ENCODE measurements around the gene KXD1.

The KXD1 gene

DNA sequence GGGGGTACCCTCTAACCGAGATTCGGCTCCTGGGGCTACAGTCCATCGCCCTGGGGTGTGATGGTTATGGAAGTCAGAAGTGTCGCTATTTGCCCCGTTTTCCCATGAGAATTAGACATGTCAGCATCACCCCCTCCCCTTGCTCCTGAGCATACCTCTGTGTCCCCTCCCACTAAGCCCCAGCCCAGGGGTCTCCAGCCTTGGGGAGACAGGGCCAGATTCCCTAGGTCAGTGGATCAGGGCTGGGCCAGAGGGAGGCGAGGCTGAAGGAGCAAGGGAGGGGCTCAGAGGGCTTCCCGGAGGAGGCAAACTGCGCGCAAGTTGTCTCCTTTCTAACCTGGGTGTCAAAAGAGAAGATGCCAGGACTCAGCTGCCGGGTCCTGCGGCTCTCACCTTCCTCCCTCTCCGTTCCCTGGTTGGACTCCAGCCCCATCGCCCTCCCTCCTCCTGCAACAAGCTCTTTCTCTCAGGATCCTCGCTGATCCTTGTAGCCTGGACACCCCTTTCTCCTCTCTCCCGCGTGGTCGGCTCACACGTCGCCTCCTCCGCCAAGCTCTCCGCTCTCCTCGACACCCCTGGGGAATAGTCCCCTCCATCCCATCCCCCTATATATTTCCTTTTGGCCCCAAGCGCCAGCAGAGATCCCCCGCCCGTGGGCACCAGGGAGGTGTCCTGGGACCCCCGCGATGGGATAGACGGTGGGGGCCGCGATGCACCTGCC lies 54.5 kb downstream of the KXD1 start:
- Mint-ChIP-seq H3K27ac (no peak overlapping the region), H3K9me3 (no peaks in the 10 kb centered on the region), H3K36me3 (peaks cover 2% of the 10 kb centered on the region), H3K4me3 (peak overlapping the region; percentile 60), H3K4me1 (peaks cover 15% of the 10 kb centered on the region), H3K27me3 (peaks cover 99% of the 10 kb centered on the region)
- CTCF ChIA-PET: interaction anchor here (1.0 kb wide), 1 partner anchor 17 kb away, joined by 3 read pairs; no protein-coding TSS in a partner anchor
- no peak for DNase-seq

DNA sequence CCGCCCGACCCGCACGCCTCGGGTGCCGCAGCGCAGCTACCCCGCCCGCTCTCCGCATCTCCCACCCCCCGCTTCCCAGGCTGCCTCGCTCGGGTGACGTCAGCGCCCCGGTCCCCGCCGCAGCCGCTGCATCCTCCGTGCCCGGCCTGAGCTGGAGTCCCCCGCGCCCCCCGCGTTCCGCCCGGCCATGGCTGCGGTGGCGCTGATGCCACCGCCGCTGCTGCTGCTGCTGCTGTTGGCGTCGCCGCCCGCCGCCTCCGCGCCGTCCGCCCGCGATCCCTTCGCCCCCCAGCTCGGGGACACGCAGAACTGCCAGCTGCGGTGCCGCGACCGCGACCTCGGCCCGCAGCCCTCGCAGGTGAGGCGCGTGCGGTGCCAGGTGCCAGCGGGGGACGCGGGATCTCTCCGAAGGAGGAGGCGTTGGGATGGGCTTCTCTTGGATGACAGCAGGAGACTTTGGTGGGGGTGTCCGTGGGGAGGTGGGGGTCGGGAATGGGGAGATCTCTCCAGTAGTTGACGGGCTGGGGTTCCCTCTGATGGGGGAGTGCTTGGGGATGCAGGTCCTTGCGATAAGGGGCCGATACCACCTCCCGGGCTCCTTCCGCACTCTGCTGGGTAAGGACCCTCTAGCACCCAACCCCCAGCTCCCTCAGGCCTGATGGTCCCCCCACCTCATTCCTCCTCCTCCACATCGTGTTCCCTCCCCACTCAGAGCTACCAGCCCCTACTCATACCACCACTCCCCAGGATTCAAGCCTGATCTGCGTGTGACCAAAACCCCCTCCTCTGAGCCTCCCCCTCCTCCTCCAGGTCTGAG lies 55.3 kb downstream of the KXD1 start, which contains the start of gene TMEM59L:
TSS of gene TMEM59L (plus strand) at position 99 of the 817 bp plus-strand sequence. CDS start at position 188, 89 bp downstream.
- Mint-ChIP-seq H3K4me1 (peaks cover 15% of the 10 kb centered on the region), H3K36me3 (peaks cover 2% of the 10 kb centered on the region), H3K27ac (no peak within 1 kb of the TSS), H3K4me3 (peak within 1 kb of the TSS; percentile 60), H3K9me3 (no peaks in the 10 kb centered on the region), H3K27me3 (peaks cover 99% of the 10 kb centered on the region)
- DNase-seq: peak; percentile 69
- CTCF ChIA-PET: interaction anchor here (0.6 to 0.9 kb wide), 3 partner anchors 150 to 234 kb away, joined by 3 read pairs; no protein-coding TSS in a partner anchor

DNA sequence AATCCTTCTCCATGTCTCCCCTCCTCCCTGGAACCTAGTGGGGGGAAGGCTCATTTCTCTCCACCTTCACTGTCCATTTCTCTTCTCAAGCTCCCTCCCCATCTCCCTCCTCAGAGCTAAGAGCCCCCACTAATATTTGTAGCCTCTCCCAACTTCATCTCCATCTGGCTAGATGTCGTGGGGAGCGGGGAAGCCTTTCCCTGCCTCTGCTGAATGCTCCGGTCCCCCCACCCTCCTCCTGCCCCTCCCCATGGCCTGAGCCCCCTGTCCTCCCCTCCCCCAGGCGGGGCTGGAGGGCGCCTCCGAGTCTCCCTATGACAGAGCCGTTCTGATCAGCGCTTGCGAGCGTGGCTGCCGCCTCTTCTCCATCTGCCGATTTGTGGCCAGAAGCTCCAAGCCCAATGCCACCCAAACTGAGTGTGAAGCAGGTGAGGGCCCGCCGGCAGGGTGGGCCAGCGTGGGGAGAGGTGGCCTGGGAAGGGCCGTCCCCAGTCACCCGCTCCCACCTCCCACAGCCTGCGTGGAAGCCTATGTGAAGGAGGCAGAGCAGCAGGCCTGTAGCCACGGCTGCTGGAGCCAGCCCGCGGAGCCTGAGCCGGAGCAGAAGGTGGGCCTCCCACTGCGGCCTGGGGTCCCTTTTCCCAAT lies 56.0 kb downstream of the KXD1 start:
- DNase-seq: no peak
- Mint-ChIP-seq H3K27me3 (peaks cover 93% of the 10 kb centered on the region), H3K4me1 (peaks cover 15% of the 10 kb centered on the region), H3K27ac (no peak overlapping the region), H3K4me3 (peak overlapping the region; percentile 28), H3K36me3 (peaks cover 2% of the 10 kb centered on the region), H3K9me3 (no peaks in the 10 kb centered on the region)
- CTCF ChIA-PET: interaction anchor here (0.6 to 0.9 kb wide), 4 partner anchors 150 to 233 kb away, joined by 3 read pairs; no protein-coding TSS in a partner anchor

DNA sequence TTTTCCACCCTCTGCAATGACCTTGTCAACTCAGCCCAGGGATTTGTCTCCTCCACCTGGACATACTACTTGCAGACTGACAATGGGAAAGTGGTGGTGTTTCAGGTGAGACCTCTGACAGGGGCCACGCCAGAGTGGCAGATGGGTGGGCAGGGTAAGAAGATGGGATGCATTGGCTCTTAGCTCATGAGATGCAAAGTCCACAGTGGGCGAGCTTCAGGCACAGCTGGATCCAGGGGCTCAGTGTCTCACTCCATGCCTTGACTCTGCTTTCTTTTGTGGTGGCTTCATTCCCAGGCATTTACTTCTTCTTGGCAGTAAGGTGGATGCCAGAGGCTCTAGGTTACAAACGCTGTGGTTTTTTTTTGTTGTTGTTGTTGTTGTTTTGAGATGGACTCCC lies 58.4 kb downstream of the KXD1 start:
- Mint-ChIP-seq H3K27ac (no peak overlapping the region), H3K4me3 (no peak overlapping the region)

DNA sequence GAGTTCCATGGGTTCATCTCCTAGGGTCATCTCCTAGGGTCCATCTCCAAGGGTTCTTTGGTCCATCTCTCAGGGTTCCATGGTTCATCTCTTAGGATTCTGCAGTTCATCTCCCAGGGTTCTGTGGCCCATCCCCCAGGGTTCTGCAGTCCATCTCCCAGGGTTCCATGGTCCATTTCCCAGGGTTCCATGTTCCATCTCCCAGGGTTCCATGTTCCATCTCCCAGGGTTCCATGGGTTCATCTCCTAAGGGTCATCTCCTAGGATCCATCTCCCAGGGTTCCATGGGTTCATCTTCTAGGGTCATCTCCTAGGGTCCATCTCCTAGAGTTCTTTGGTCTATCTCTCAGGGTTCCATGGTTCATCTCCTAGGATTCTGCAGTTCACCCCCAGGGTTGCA lies 59.9 kb downstream of the KXD1 start:
- H3K27me3 Mint-ChIP-seq: peaks cover 68% of the 10 kb centered on the region
- H3K27ac Mint-ChIP-seq: no peak overlapping the region

More for the DNA sequence above, 58.4 kb downstream of the KXD1 start:
- H3K36me3 Mint-ChIP-seq: peaks cover 1% of the 10 kb centered on the region
- H3K9me3 Mint-ChIP-seq: no peaks in the 10 kb centered on the region
- no peak for DNase-seq
- H3K4me1 Mint-ChIP-seq: peaks cover 13% of the 10 kb centered on the region
- peaks cover 78% of the 10 kb centered on the region for H3K27me3 Mint-ChIP-seq
- CTCF ChIA-PET: interaction anchor here (0.7 kb wide), 1 partner anchor 153 kb away, joined by 3 read pairs; no protein-coding TSS in a partner anchor

DNA sequence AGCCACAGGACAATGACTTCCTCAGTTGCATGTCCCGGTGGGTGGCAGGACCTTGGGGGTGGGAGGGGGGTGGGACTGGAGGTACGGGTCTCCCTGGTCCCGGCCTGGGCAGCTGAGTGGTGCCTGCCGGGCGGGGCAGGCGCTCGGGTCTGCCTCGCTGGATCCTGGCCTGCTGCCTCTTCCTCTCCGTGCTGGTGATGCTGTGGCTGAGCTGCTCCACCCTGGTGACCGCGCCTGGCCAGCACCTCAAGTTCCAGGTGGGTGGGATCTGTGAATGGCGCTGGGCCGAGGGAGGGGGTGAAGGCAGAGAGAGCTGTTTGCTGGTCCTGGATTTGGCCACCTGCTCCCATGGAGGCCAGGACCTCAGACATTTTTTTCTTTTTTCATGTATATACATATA lies 60.6 kb downstream of the KXD1 start:
- H3K36me3 Mint-ChIP-seq: no peaks in the 10 kb centered on the region
- H3K27ac Mint-ChIP-seq: no peak overlapping the region
- no peaks in the 10 kb centered on the region for H3K9me3 Mint-ChIP-seq
- CTCF ChIA-PET: no interaction called here
- no peak overlapping the region for H3K4me3 Mint-ChIP-seq
- peaks cover 5% of the 10 kb centered on the region for H3K4me1 Mint-ChIP-seq
- peaks cover 68% of the 10 kb centered on the region for H3K27me3 Mint-ChIP-seq
- no peak for DNase-seq

More for the DNA sequence above, 59.9 kb downstream of the KXD1 start:
- Mint-ChIP-seq H3K4me1 (peaks cover 5% of the 10 kb centered on the region), H3K36me3 (no peaks in the 10 kb centered on the region), H3K4me3 (no peak overlapping the region), H3K9me3 (no peaks in the 10 kb centered on the region)
- DNase-seq: no peak
- CTCF ChIA-PET: no interaction called here
